ENCODE measurements around the gene JAKMIP2. TPM values are rescaled to one million over a fixed set of nuclear protein-coding genes. Genes with fewer than 3 reads are reported as not detected.

Gene JAKMIP2
- total RNA-seq, 1 donor: 1.1 TPM

- H2AFZ ChIP-seq (ENCODE audit: low read length): no peak overlapping the region
- H3K4me1 ChIP-seq (ENCODE audit: insufficient read depth, low read length): no peaks in the 10 kb centered on the region
- peak; percentile 63 for TF ChIP-seq CTCF (IDR thresholded peaks at IDR 0.05; ENCODE audit: extremely low read depth, low read depth, low read length)
- no peaks in the 10 kb centered on the region for H3K36me3 ChIP-seq (ENCODE audit: insufficient read depth, low read length)
- H3K27ac ChIP-seq (ENCODE audit: low read depth, low read length): no peak overlapping the region
- no peaks in the 10 kb centered on the region for H3K79me2 ChIP-seq (ENCODE audit: insufficient read depth, low read length)
- H4K20me1 ChIP-seq (ENCODE audit: insufficient read depth, low read length): no peaks in the 10 kb centered on the region
- no peak overlapping the region for H3K4me3 ChIP-seq (ENCODE audit: insufficient read depth, low read length)
- DNase-seq (ENCODE audit: insufficient read length, low spot score, missing footprints): peak; percentile 19
- H3K4me2 ChIP-seq (ENCODE audit: insufficient read depth, low read length): no peak overlapping the region
- no peaks in the 10 kb centered on the region for H3K27me3 ChIP-seq (ENCODE audit: insufficient read depth, low read length)
- H3K9me3 ChIP-seq (ENCODE audit: low read depth, low read length): no peaks in the 10 kb centered on the region
Measured at GRCh38 chr5:147578228-147579024, 204.1 kb downstream of the JAKMIP2 start.

DNA sequence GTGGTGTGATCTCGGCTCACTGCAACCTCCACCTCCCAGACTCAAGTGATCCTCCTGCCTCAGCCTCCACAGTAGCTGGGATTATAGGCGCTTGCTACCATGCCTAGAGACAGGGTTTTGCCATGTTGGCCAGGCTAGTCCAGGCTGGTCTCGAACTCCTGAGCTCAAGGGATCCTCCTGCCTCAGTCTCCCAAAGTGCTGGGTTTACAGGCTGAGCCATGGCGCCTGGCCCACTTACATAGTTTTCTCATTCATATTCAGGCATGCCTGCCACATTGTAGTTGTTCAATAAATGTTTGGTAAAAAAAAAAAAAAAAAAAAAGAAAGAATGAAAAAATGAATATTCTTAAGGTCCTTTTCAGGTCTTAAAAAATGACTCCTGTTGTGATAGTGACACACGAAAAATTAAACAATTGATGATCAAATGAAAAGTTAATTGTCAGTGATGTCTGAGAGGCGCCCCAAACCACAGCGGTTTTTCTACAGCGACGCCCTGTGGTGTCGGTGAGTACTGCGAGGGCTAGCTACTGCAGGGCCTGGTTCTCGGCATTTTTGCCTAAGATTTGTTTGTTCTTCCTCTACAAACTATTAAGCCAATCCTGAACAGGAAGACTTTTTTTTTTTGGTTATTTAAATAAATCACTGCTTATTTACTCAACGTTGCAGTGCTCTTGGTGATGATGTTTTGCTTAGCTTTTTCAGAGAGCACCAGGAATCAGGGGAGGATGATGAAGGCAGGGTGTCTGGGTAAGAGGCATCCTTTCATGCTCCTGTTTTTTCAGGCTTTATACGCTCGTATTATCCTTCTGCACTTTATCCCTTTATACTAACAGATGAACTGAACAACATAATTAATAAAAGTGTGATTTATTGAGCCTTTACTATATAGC is 205.6 kb downstream of the JAKMIP2 start:
- Histone ChIP-seq H3K4me2 (ENCODE audit: insufficient read depth, low read length) (no peak overlapping the region), H3K36me3 (ENCODE audit: insufficient read depth, low read length) (no peaks in the 10 kb centered on the region), H2AFZ (ENCODE audit: low read length) (no peak overlapping the region), H4K20me1 (ENCODE audit: insufficient read depth, low read length) (no peaks in the 10 kb centered on the region), H3K27ac (ENCODE audit: low read depth, low read length) (no peak overlapping the region), H3K9me3 (ENCODE audit: low read depth, low read length) (no peaks in the 10 kb centered on the region), H3K4me1 (ENCODE audit: insufficient read depth, low read length) (no peaks in the 10 kb centered on the region), H3K27me3 (ENCODE audit: insufficient read depth, low read length) (no peaks in the 10 kb centered on the region), H3K79me2 (ENCODE audit: insufficient read depth, low read length) (no peaks in the 10 kb centered on the region), H3K4me3 (ENCODE audit: insufficient read depth, low read length) (no peak overlapping the region)
- DNase-seq (ENCODE audit: insufficient read length, low spot score, missing footprints): peak; percentile 19
- TF ChIP-seq CTCF (IDR thresholded peaks at IDR 0.05; ENCODE audit: extremely low read depth, low read depth, low read length): peak; percentile 96

DNA sequence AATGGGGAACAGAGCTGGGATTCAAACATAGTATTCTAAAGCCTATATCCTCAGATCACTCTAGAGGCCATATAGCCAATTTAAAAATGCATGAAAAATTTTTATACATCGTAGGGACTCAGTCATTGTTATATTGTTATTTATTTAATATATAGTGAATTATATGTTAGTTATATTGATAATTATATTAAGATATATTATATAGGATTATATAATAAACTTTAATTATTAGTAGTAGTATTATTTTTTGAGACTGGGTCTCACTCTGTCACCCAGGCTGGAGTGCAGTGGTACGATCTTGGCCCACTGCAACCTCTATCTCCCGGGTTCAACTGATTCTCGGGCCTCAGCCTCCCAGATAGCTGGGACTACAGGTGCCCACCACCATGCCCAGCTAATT is 206.9 kb downstream of the JAKMIP2 start:
- Histone ChIP-seq H4K20me1 (ENCODE audit: insufficient read depth, low read length) (no peaks in the 10 kb centered on the region), H3K4me1 (ENCODE audit: insufficient read depth, low read length) (no peaks in the 10 kb centered on the region), H3K4me2 (ENCODE audit: insufficient read depth, low read length) (no peak overlapping the region), H3K9me3 (ENCODE audit: low read depth, low read length) (no peaks in the 10 kb centered on the region), H3K36me3 (ENCODE audit: insufficient read depth, low read length) (no peaks in the 10 kb centered on the region), H3K27ac (ENCODE audit: low read depth, low read length) (no peak overlapping the region), H2AFZ (ENCODE audit: low read length) (no peak overlapping the region), H3K4me3 (ENCODE audit: insufficient read depth, low read length) (no peak overlapping the region), H3K79me2 (ENCODE audit: insufficient read depth, low read length) (no peaks in the 10 kb centered on the region), H3K27me3 (ENCODE audit: insufficient read depth, low read length) (no peaks in the 10 kb centered on the region)
- no peak for DNase-seq (ENCODE audit: insufficient read length, low spot score, missing footprints)
- TF ChIP-seq CTCF (IDR thresholded peaks at IDR 0.05; ENCODE audit: extremely low read depth, low read depth, low read length): no peak

- Histone ChIP-seq H3K36me3 (ENCODE audit: insufficient read depth, low read length) (no peaks in the 10 kb centered on the region), H3K4me3 (ENCODE audit: insufficient read depth, low read length) (no peak overlapping the region), H3K4me1 (ENCODE audit: insufficient read depth, low read length) (no peaks in the 10 kb centered on the region), H3K9me3 (ENCODE audit: low read depth, low read length) (no peaks in the 10 kb centered on the region), H3K27ac (ENCODE audit: low read depth, low read length) (no peak overlapping the region), H3K4me2 (ENCODE audit: insufficient read depth, low read length) (no peak overlapping the region), H2AFZ (ENCODE audit: low read length) (no peak overlapping the region), H3K79me2 (ENCODE audit: insufficient read depth, low read length) (no peaks in the 10 kb centered on the region), H4K20me1 (ENCODE audit: insufficient read depth, low read length) (no peaks in the 10 kb centered on the region), H3K27me3 (ENCODE audit: insufficient read depth, low read length) (no peaks in the 10 kb centered on the region)
- no peak for TF ChIP-seq CTCF (IDR thresholded peaks at IDR 0.05; ENCODE audit: extremely low read depth, low read depth, low read length)
- DNase-seq (ENCODE audit: insufficient read length, low spot score, missing footprints): no peak
Measured at GRCh38 chr5:147573211-147573610, 209.3 kb downstream of the JAKMIP2 start.
